Chondrocyte (in vitro differentiated cells): ENCODE data around the gene CLDN24. TPM values are rescaled to one million over a fixed set of nuclear protein-coding genes. Genes with fewer than 3 reads are reported as not detected.

Source experiments
- DNase-seq: peaks from one replicate; pipeline ENCODE4 v3.0.0; 2021; ENCODE audit warnings: mixed read lengths, low spot score
- H3K27ac Mint-ChIP-seq: one replicate; pipeline ENCODE4 v1.8.0; 2021; ENCODE audit warnings: mild to moderate bottlenecking, moderate library complexity, mixed read lengths; ENCODE audit not compliant: unreplicated experiment
- H3K27me3 Mint-ChIP-seq: 2 replicates; pipeline ENCODE4 v1.8.0; 2021; ENCODE audit warnings: low read depth, mixed read lengths
- H3K36me3 Mint-ChIP-seq: 2 replicates; pipeline ENCODE4 v1.8.0; 2021; ENCODE audit warnings: low read depth, mixed read lengths
- H3K4me1 Mint-ChIP-seq: 2 replicates; pipeline ENCODE4 v1.8.0; 2021; ENCODE audit warnings: low read depth, mild to moderate bottlenecking, mixed read lengths
- H3K4me3 Mint-ChIP-seq: one replicate; pipeline ENCODE4 v1.8.0; 2021; ENCODE audit warnings: mild to moderate bottlenecking, moderate library complexity, mixed read lengths; ENCODE audit not compliant: unreplicated experiment
- H3K9me3 Mint-ChIP-seq: 2 replicates; pipeline ENCODE4 v1.8.0; 2021; ENCODE audit warnings: low read depth, mixed read lengths
- CTCF ChIP-seq: fragments of 200-600 bp; sonication (generic); IDR thresholded peaks from 2 replicates; pipeline ENCODE4 v1.5.0; 2021; ENCODE audit warnings: antibody characterized with exemption, mild to moderate bottlenecking, moderate library complexity
- long read RNA-seq: library from polyadenylated mRNA; stranded (forward); transcript quantifications from one replicate; pipeline ENCODE4 v2.0.0, GENCODE V29; 2021
- total RNA-seq: library from RNA; stranded (reverse); gene quantifications from 3 replicates; pipeline ENCODE4 v1.2.1, GENCODE V29; 2021

CLDN24 gene
- not detected in 3 replicates for total RNA-seq
- long read RNA-seq, result 0 reads

- no peak for TF ChIP-seq CTCF
- no peak within 1 kb of the TSS for H3K4me3 Mint-ChIP-seq
- H3K27ac Mint-ChIP-seq, result no peak within 1 kb of the TSS
- peaks cover 8% of the 10 kb centered on the region for H3K4me1 Mint-ChIP-seq
- no peak for DNase-seq
- peaks cover 3% of the 10 kb centered on the region for H3K36me3 Mint-ChIP-seq
- peaks cover 10% of the 10 kb centered on the region for H3K9me3 Mint-ChIP-seq
- H3K27me3 Mint-ChIP-seq, result no peaks in the 10 kb centered on the region
These were observed at the start of gene CLDN24 for GRCh38 chr4:183322326-183322725. TSS of gene CLDN24 (minus strand) at chr4:183322426. CDS start at chr4:183322426, 0 bp downstream.

- Mint-ChIP-seq H3K27ac (no peak overlapping the region), H3K9me3 (peaks cover 15% of the 10 kb centered on the region), H3K4me1 (no peaks in the 10 kb centered on the region), H3K4me3 (no peak overlapping the region), H3K27me3 (no peaks in the 10 kb centered on the region), H3K36me3 (no peaks in the 10 kb centered on the region)
- peak; percentile 44 for DNase-seq
- TF ChIP-seq CTCF, result no peak
These were observed 48.6 kb upstream of the CLDN24 start for GRCh38 chr4:183370786-183371185.

- no peak for DNase-seq
- Mint-ChIP-seq H3K4me3 (no peak overlapping the region), H3K27me3 (no peaks in the 10 kb centered on the region), H3K9me3 (peaks cover 15% of the 10 kb centered on the region), H3K36me3 (no peaks in the 10 kb centered on the region), H3K27ac (no peak overlapping the region), H3K4me1 (peaks cover 4% of the 10 kb centered on the region)
- TF ChIP-seq CTCF, result no peak
These were observed 46.8 kb upstream of the CLDN24 start for GRCh38 chr4:183369073-183369472.

GRCh38 chr4:183366206-183366835 is 44.1 kb upstream of the CLDN24 start:
- H3K4me3 Mint-ChIP-seq, result no peak overlapping the region
- TF ChIP-seq CTCF, result no peak
- H3K27me3 Mint-ChIP-seq, result no peaks in the 10 kb centered on the region
- peak; percentile 4 for DNase-seq
- no peak overlapping the region for H3K27ac Mint-ChIP-seq
- peaks cover 6% of the 10 kb centered on the region for H3K4me1 Mint-ChIP-seq
- no peaks in the 10 kb centered on the region for H3K9me3 Mint-ChIP-seq
- no peaks in the 10 kb centered on the region for H3K36me3 Mint-ChIP-seq

- no peak overlapping the region for H3K27ac Mint-ChIP-seq
- H3K4me1 Mint-ChIP-seq, result peaks cover 15% of the 10 kb centered on the region
- H3K36me3 Mint-ChIP-seq, result peaks cover 1% of the 10 kb centered on the region
- no peaks in the 10 kb centered on the region for H3K27me3 Mint-ChIP-seq
- no peak overlapping the region for H3K4me3 Mint-ChIP-seq
- DNase-seq, result no peak
- TF ChIP-seq CTCF, result no peak
- H3K9me3 Mint-ChIP-seq, result no peaks in the 10 kb centered on the region
These were observed 41.8 kb upstream of the CLDN24 start for GRCh38 chr4:183364025-183364424.
